ENCODE results near the gene NUP214.

DNA sequence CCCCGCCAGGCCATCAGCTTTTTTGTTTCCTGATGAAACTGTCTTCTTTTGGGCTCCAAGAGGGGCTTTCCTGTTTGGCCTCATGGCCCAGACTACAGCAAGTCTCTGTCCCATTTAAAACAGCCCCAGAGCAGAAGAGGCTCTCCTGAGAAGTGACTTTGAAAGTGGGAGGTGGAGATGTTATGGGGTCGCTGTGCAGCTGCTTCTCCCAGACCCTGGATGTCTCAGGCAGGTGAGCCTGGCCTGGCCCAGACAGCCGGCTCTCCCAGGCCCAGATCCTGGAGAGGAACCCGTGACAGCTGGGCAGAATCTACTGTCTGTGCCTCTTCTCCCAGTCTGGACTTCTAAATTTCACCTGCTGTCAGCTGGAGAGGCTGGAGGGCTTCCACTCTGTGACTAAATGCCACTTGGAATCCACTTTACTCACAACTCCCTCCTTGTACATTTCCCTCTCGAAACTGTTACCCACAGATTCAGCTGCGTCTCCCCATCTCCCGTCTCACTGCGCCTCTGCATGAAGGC lies 130.4 kb downstream of the NUP214 start:
- TF ChIP-seq SPI1 (IDR thresholded peaks at IDR 0.05; ENCODE audit: low read depth, low read length) (no peak), TAF1 (IDR thresholded peaks at IDR 0.05; ENCODE audit: low read depth, low read length) (no peak), POLR2AphosphoS5 (IDR thresholded peaks at IDR 0.05; ENCODE audit: low read depth, low read length) (no peak), POLR2A (IDR thresholded peaks at IDR 0.05; ENCODE audit: low read depth, low read length) (no peak)
